IMR-90 (cell line): ENCODE results near the gene PALM3. TPM values are rescaled to one million over a fixed set of nuclear protein-coding genes. Genes with fewer than 3 reads are reported as not detected.
"Not testable (repeated sequence)": the region's sequence is repeated elsewhere in the genome, so short reads cannot be mapped to it uniquely, and the experiment has no call there.

Experiments
- ATAC-seq: fragments of 200-7000 bp; cut with Tn5 transposase; 2 replicates; pipeline ENCODE4 v1.9.1; 2020; ENCODE audit warnings: low read depth, mild to moderate bottlenecking, moderate library complexity
- BruUV-seq: library from RNA; stranded (reverse); fragments of 400-500 nt; replicated peaks from 2 replicates; lab custom pipeline; 2021; lab: Mats Ljungman, UMichigan
- CTCF ChIA-PET: fragments of 300-600 bp; formaldehyde crosslinking; extraction: SDS; loops from one replicate; lab custom pipeline; 2021; ENCODE audit warnings: antibody characterized with exemption; lab: Yijun Ruan, JAX
- POLR2A ChIA-PET: fragments of 300-600 bp; sonication (Branson Sonifier 250); formaldehyde crosslinking; loops from one replicate; lab custom pipeline; 2022; ENCODE audit warnings: antibody characterized with exemption; ENCODE audit not compliant: unreplicated experiment; lab: Charles Lee
- DNase-seq: peaks from one replicate; pipeline ENCODE4 v3.0.0; 2013
- H2AFZ ChIP-seq: replicated peaks from 2 replicates; pipeline ENCODE3; 2013; ENCODE audit warnings: low read length, mild to moderate bottlenecking; ENCODE audit not compliant: poor library complexity
- H2AK5ac ChIP-seq: 2 replicates; pipeline ENCODE4 v1.6.1; 2013; ENCODE audit warnings: low read depth, low read length, inconsistent platforms
- H2AK9ac ChIP-seq: replicated peaks from 2 replicates; pipeline ENCODE3; 2013; ENCODE audit warnings: mild to moderate bottlenecking, low read depth, low read length, moderate library complexity; ENCODE audit not compliant: poor library complexity
- H2BK120ac ChIP-seq: 2 replicates; pipeline ENCODE4 v1.6.1; 2013; ENCODE audit warnings: low read depth, low read length, inconsistent platforms
- H2BK15ac ChIP-seq: 3 replicates; pipeline ENCODE4 v1.6.1; 2013; ENCODE audit warnings: low read depth, low read length, inconsistent platforms
- H2BK20ac ChIP-seq: 2 replicates; pipeline ENCODE4 v1.6.1; 2013; ENCODE audit warnings: low read depth, mild to moderate bottlenecking, inconsistent platforms, low read length, moderate library complexity
- H2BK5ac ChIP-seq: 2 replicates; pipeline ENCODE4 v1.6.1; 2013; ENCODE audit warnings: mild to moderate bottlenecking, low read depth, low read length, inconsistent platforms; ENCODE audit not compliant: poor library complexity, severe bottlenecking
- H3K14ac ChIP-seq: replicated peaks from 2 replicates; pipeline ENCODE4 v1.6.1; 2013; ENCODE audit warnings: low read depth, low read length, inconsistent platforms
- H3K18ac ChIP-seq: 2 replicates; pipeline ENCODE4 v1.6.1; 2013; ENCODE audit warnings: low read depth, low read length, control low read depth
- H3K23ac ChIP-seq: 2 replicates; pipeline ENCODE4 v1.6.1; 2013; ENCODE audit warnings: low read depth, low read length, inconsistent platforms
- H3K27ac ChIP-seq: 2 replicates; pipeline ENCODE4 v1.5.1; 2013; ENCODE audit warnings: mild to moderate bottlenecking, control low read depth, low read length; ENCODE audit not compliant: insufficient read depth
- H3K27me3 ChIP-seq: 2 replicates; pipeline ENCODE4 v1.6.1; 2013; ENCODE audit warnings: low read length; ENCODE audit not compliant: control insufficient read depth, insufficient read depth
- H3K36me3 ChIP-seq: 2 replicates; pipeline ENCODE4 v1.6.1; 2013; ENCODE audit warnings: low read length, mixed read lengths; ENCODE audit not compliant: control insufficient read depth, insufficient read depth
- H3K4ac ChIP-seq: 2 replicates; pipeline ENCODE4 v1.6.1; 2013; ENCODE audit warnings: low read depth, low read length, inconsistent platforms
- H3K4me1 ChIP-seq: 2 replicates; pipeline ENCODE4 v1.6.1; 2013; ENCODE audit warnings: low read length, mixed read lengths; ENCODE audit not compliant: control insufficient read depth, insufficient read depth
- H3K4me2 ChIP-seq: 2 replicates; pipeline ENCODE4 v1.6.1; 2013; ENCODE audit warnings: low read depth, mild to moderate bottlenecking, control low read depth, low read length, moderate library complexity
- H3K4me3 ChIP-seq: 2 replicates; pipeline ENCODE4 v1.5.1; 2013; ENCODE audit warnings: low read depth, mild to moderate bottlenecking, control low read depth, low read length, moderate library complexity; ENCODE audit not compliant: insufficient read depth
- H3K56ac ChIP-seq: 2 replicates; pipeline ENCODE4 v1.6.1; 2013; ENCODE audit warnings: low read length, inconsistent platforms; ENCODE audit not compliant: insufficient read depth; ENCODE audit errors: extremely low read depth
- H3K79me1 ChIP-seq, 2 experiments: 2 replicates each; pipeline ENCODE4 v1.6.1; 2013; ENCODE audit warnings: low read length in 2 of 2, inconsistent platforms in 1 of 2, low read depth in 1 of 2
- H3K9ac ChIP-seq: 2 replicates; pipeline ENCODE4 v1.6.1; 2013; ENCODE audit warnings: low read depth, low read length, control low read depth
- H3K9me1 ChIP-seq: 2 replicates; pipeline ENCODE4 v1.6.1; 2013; ENCODE audit warnings: low read length, inconsistent platforms; ENCODE audit not compliant: insufficient read depth
- H3K9me3 ChIP-seq: 2 replicates; pipeline ENCODE4 v1.6.1; 2013; ENCODE audit warnings: low read length; ENCODE audit not compliant: control insufficient read depth, insufficient read depth
- H4K20me1 ChIP-seq: 2 replicates; pipeline ENCODE4 v1.6.1; 2013; ENCODE audit warnings: low read length, inconsistent platforms; ENCODE audit not compliant: insufficient read depth
- H4K5ac ChIP-seq: 2 replicates; pipeline ENCODE4 v1.6.1; 2013; ENCODE audit warnings: mild to moderate bottlenecking, low read depth, low read length, control low read depth
- H4K8ac ChIP-seq, 2 experiments: 2 replicates each; pipeline ENCODE4 v1.6.1; 2013; ENCODE audit warnings: low read depth in 2 of 2, low read length in 2 of 2, control low read depth in 1 of 2, inconsistent platforms in 1 of 2
- H4K91ac ChIP-seq: 2 replicates; pipeline ENCODE4 v1.6.1; 2013; ENCODE audit warnings: low read depth, low read length, inconsistent platforms; ENCODE audit not compliant: insufficient read depth
- BHLHE40 ChIP-seq: fragments of 150-350 bp; IDR thresholded peaks from 2 replicates; pipeline ENCODE4 v1.6.1; 2016; ENCODE audit warnings: mild to moderate bottlenecking, low read depth, low read length
- CEBPB ChIP-seq: IDR thresholded peaks from 2 replicates; pipeline ENCODE4 v1.6.1; 2012; ENCODE audit warnings: low read depth, low read length, improper control_type of control experiment
- FOS ChIP-seq: fragments of 150-350 bp; IDR thresholded peaks from 2 replicates; pipeline ENCODE4 v1.6.1; 2016; ENCODE audit warnings: low read depth, low read length
- MXI1 ChIP-seq: IDR thresholded peaks from 2 replicates; pipeline ENCODE4 v1.6.1; 2012; ENCODE audit warnings: low read depth, mild to moderate bottlenecking, low read length, moderate library complexity, borderline replicate concordance
- POLR2A ChIP-seq: IDR thresholded peaks from 2 replicates; pipeline ENCODE4 v1.6.1; 2012; ENCODE audit warnings: mild to moderate bottlenecking, low read depth, low read length
- RFX5 ChIP-seq: IDR thresholded peaks from 2 replicates; pipeline ENCODE4 v1.8.0; 2012; ENCODE audit warnings: low read depth, mild to moderate bottlenecking, low read length, moderate library complexity
- WGBS, 2 experiments: methylation state at CpG; one replicate each; pipeline versions ENCODE4 v1.1.5 to v1.1.7; 2013; ENCODE audit warnings: missing lambda C conversion rate in 2 of 2; ENCODE audit not compliant: insufficient read length in 1 of 2; ENCODE audit errors: extremely low coverage in 2 of 2; 5-methylcytosine and 5-hydroxymethylcytosine counted together
- dilution Hi-C: fragments of 300-500 bp; cut with HindIII; formaldehyde crosslinking; loops from one replicate; pipeline ENCODE4 v1.14.3; 2018; ENCODE audit warnings: low sequenced_read_pairs; ENCODE audit not compliant: unreplicated experiment
- in situ Hi-C: fragments of 300-500 bp; cut with MboI; formaldehyde crosslinking; loops from 3 replicates; pipeline ENCODE4 v1.14.3; 2019; ENCODE audit warnings: low sequenced_read_pairs, inconsistent platforms, mixed read lengths
- intact Hi-C: fragments of 100-400 bp; cut with micrococcal nuclease; formaldehyde crosslinking; loops from 2 replicates; pipeline ENCODE4 v1.10.0; 2022
- polyA plus RNA-seq, 3 experiments: library from polyadenylated mRNA; depleted of rRNA; stranded (reverse); fragments of >200 nt; gene quantifications; 2 replicates each; pipeline ENCODE4 v1.2.3, GENCODE V29; 2012; ENCODE audit warnings: low replicate concordance in 1 of 3
- total RNA-seq: library from RNA; depleted of rRNA; stranded (reverse); fragments of >200 nt; gene quantifications from 2 replicates; pipeline ENCODE4 v1.2.3, GENCODE V29; 2012
- TF ChIP-seq, protein P1 (sequence below): fragments of 150-350 bp; IDR thresholded peaks from 2 replicates; pipeline ENCODE4 v1.6.1; 2017; ENCODE audit warnings: mild to moderate bottlenecking, antibody characterized with exemption, low read length, low read depth

PALM3 gene
- total and polyA plus RNA-seq, 2 of the 4 experiments (the other 2 are of a cell fraction) = 0.18 to 0.84 TPM

DNA sequence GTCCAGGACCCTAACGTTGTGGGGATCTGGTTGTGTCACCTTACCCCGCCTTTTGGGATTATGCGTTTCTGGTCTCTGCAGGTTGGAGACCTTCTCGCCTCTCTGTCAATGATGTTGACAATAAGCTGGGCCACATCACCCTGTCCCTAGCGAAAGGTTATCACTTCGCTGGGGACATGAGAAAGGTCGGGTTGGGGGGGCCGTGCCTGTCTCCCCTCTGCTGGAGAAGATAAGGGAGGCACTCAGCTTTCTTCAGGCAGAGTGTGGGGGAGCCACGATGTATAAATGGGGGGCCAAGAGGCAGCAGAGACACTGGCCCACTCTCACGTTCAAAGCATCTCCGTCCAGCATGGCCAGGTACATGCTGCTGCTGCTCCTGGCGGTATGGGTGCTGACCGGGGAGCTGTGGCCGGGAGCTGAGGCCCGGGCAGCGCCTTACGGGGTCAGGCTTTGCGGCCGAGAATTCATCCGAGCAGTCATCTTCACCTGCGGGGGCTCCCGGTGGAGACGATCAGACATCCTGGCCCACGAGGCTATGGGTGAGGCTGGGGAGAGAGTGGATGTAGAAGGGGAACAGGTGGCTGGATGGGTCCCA lies 33.9 kb downstream of the PALM3 start, which contains the start of gene RLN3:
Gene RLN3 (plus strand): TSS at position 293 of the 595 bp plus-strand sequence. CDS start 57 bp downstream, at position 350.
- Histone ChIP-seq H2BK5ac (no peak within 1 kb of the TSS), H3K4me1 (no peaks in the 10 kb centered on the region), H3K79me1 (no peaks in the 10 kb centered on the region), H2BK20ac (no peak within 1 kb of the TSS), H3K36me3 (no peaks in the 10 kb centered on the region), H2BK15ac (no peak within 1 kb of the TSS), H2AK5ac (no peak within 1 kb of the TSS), H3K23ac (no peak within 1 kb of the TSS), H4K8ac (no peak within 1 kb of the TSS), H3K9me3 (no peaks in the 10 kb centered on the region; the same call in 1 of the 2 replicates), H4K20me1 (no peaks in the 10 kb centered on the region), H3K27me3 (peaks cover 30% of the 10 kb centered on the region), H3K14ac (no peak within 1 kb of the TSS), H3K56ac (no peak within 1 kb of the TSS), H3K4me2 (no peak within 1 kb of the TSS), H3K4ac (no peak within 1 kb of the TSS), H4K91ac (no peak within 1 kb of the TSS), H3K4me3 (no peak within 1 kb of the TSS), H3K27ac (no peak within 1 kb of the TSS), H2AFZ (peak within 1 kb of the TSS; percentile 35), H3K9me1 (no peaks in the 10 kb centered on the region), H3K9ac (no peak within 1 kb of the TSS), H2BK120ac (no peak within 1 kb of the TSS), H4K5ac (no peak within 1 kb of the TSS), H2AK9ac (no peak within 1 kb of the TSS), H3K18ac (no peak within 1 kb of the TSS)
- intact Hi-C loops (no loop called here), dilution Hi-C loops (no loop called here), in situ Hi-C loops (no loop called here)
- ATAC-seq (no peak), DNase-seq (no peak)
- WGBS, 2 experiments = 31% methylated on average over 13 of the region's 24 CpGs; no CpG with 5 or more reads in 1 of the 2 experiments
- TF ChIP-seq MXI1 = no peak
- no peak for TF ChIP-seq CEBPB
- TF ChIP-seq, protein P1, sequence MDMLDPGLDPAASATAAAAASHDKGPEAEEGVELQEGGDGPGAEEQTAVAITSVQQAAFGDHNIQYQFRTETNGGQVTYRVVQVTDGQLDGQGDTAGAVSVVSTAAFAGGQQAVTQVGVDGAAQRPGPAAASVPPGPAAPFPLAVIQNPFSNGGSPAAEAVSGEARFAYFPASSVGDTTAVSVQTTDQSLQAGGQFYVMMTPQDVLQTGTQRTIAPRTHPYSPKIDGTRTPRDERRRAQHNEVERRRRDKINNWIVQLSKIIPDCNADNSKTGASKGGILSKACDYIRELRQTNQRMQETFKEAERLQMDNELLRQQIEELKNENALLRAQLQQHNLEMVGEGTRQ = no peak
- no peak for TF ChIP-seq RFX5
- no peak for TF ChIP-seq BHLHE40
- no peak for TF ChIP-seq FOS
- TF ChIP-seq POLR2A = no peak
- BruUV-seq = no TSS peak
- ChIA-PET POLR2A (no interaction called here), CTCF (no interaction called here)

DNA sequence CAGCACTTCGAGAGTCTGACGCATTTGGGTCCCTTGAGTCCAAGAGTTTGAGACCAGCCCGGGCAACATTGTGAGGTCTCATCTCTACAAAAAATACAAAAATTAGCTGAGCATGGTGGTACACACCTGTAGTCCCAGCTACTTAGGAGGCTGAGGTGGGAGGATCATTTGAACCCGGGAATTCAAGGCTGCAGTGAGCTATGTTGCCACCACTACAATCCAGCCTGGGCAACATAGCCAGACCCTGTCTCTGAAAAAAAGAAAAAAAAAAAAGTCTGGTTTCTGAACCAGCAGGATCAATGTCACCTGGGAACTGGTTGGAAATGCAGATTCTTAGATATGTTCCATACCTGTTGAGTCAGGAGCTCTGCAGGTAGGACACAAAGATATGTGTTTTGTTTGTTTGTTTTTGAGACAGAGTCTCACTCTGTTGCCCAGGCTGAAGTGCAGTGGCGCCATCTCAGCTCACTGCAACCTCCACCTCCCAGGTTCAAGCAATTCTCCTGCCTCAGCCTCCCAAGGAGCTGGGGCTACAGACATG lies 35.2 kb downstream of the PALM3 start:
- H3K9me1 ChIP-seq, H3K4ac ChIP-seq, CTCF ChIA-PET, H4K20me1 ChIP-seq, BruUV-seq, in situ Hi-C loops, H4K8ac ChIP-seq, H3K56ac ChIP-seq, POLR2A ChIA-PET, H3K18ac ChIP-seq, ATAC-seq, H2AK5ac ChIP-seq, H2BK120ac ChIP-seq, H2BK20ac ChIP-seq, H3K27ac ChIP-seq, H4K91ac ChIP-seq, H3K4me3 ChIP-seq, H3K4me1 ChIP-seq, H3K9ac ChIP-seq, H2AFZ ChIP-seq, DNase-seq, H3K9me3 ChIP-seq, H3K36me3 ChIP-seq, dilution Hi-C loops, H4K5ac ChIP-seq, H3K23ac ChIP-seq, intact Hi-C loops, H2AK9ac ChIP-seq, H2BK15ac ChIP-seq, H3K79me1 ChIP-seq, H3K14ac ChIP-seq, H2BK5ac ChIP-seq, H3K4me2 ChIP-seq: not testable (repeated sequence)
- WGBS, 2 experiments = no CpG with 5 or more reads among the region's 5 CpGs
- H3K27me3 ChIP-seq = peaks cover 30% of the 10 kb centered on the region
